ENCODE results near the gene FBXL15. TPM values are rescaled to one million over a fixed set of nuclear protein-coding genes. Genes with fewer than 3 reads are reported as not detected.

Gene FBXL15
- total and polyA plus RNA-seq, 2 donors (not counting 3 experiments of a cell fraction or from before 2014, with no cell fraction given) = 9.9 to 15.3 TPM

DNA sequence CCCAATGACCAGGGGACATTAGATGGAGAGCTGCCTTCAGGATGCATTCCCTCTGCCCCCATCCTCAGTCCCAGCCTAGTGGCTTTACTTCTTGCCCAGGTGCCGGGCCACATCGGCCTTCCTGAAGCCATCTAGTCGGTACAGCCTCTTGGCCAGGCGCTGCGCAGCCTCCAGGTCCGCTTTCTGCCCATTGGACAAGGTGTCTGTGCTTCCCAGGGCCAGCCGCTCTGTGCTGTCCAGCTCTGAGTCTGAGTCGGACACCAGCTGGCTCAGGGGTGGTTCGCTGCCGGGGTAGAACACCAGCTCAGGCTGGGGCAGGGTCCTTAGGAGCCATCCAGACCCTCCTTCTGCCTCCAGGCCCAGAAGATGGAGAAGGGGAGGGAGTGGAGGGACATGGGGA is 8.3 kb upstream of the FBXL15 start:
- dilution Hi-C loops (cut with MboI; ENCODE audit: extremely low pct_ligation_motif_present, low sequenced_read_pairs) (no loop called here), intact Hi-C loops (cut with micrococcal nuclease) (no loop called here)
- DNase-seq (ENCODE audit: low read depth, low spot score) = no peak
- FAIRE-seq = no peak
- Histone ChIP-seq H3K27me3 (ENCODE audit: control insufficient read depth in 2 of 2, insufficient read depth in 2 of 2, low read length in 2 of 2) (peaks cover 40 to 52% of the 10 kb centered on the region in 2 experiments), H3K4me1 (ENCODE audit: control insufficient read depth, extremely low read depth, insufficient read depth, low read length) (no peaks in the 10 kb centered on the region), H3K36me3 (ENCODE audit: control insufficient read depth in 2 of 2, extremely low read depth in 1 of 2, insufficient read depth in 2 of 2, low read length in 2 of 2) (no peaks in the 10 kb centered on the region), H3K27ac (ENCODE audit: insufficient read depth, low read depth, low read length) (no peak overlapping the region), H3K9me1 (replicated peaks; ENCODE audit: control insufficient read depth, extremely low read depth, insufficient read depth, low read length) (no peaks in the 10 kb centered on the region), H3K9me3 (replicated peaks; ENCODE audit: control insufficient read depth, insufficient read depth, low read length) (no peaks in the 10 kb centered on the region), H3K79me2 (ENCODE audit: control insufficient read depth, insufficient read depth, low read length) (no peaks in the 10 kb centered on the region), H3K4me3 (replicated peaks in 1 of 3; ENCODE audit: insufficient read depth in 1 of 3, low read depth in 1 of 3, low read length in 3 of 3) (no peak overlapping the region), H3K4me2 (ENCODE audit: insufficient read depth, low read length) (no peak overlapping the region), H3K9ac (replicated peaks; ENCODE audit: extremely low read depth, insufficient read depth, low read length) (no peak overlapping the region), H4K20me1 (replicated peaks; ENCODE audit: control insufficient read depth, extremely low read depth, insufficient read depth, low read length) (no peaks in the 10 kb centered on the region), H2AFZ (ENCODE audit: low read depth, low read length) (no peak overlapping the region)
- BruUV-seq (replicated peaks) = no TSS peak
- POLR2A ChIA-PET = no interaction called here
- CTCF ChIA-PET = interaction anchor here (0.9 to 2.4 kb wide), 3 partner anchors 9 to 17 kb away, joined by 3 to 8 read pairs (median 3); partner anchors contain the start of gene NFKB2
- TF ChIP-seq MYC (IDR thresholded peaks at IDR 0.05; ENCODE audit: low read depth, low read length) = no peak
- no peak for TF ChIP-seq FOS (IDR thresholded peaks at IDR 0.05; ENCODE audit: borderline replicate concordance, insufficient read depth, low read length)
- TF ChIP-seq EZH2 (IDR thresholded peaks at IDR 0.05; ENCODE audit: borderline replicate concordance, low read depth, low read length, severe bottlenecking) = no peak
- no peak for TF ChIP-seq GATA2 (IDR thresholded peaks at IDR 0.05; ENCODE audit: insufficient read depth, insufficient read length, low read depth, low read length)

DNA sequence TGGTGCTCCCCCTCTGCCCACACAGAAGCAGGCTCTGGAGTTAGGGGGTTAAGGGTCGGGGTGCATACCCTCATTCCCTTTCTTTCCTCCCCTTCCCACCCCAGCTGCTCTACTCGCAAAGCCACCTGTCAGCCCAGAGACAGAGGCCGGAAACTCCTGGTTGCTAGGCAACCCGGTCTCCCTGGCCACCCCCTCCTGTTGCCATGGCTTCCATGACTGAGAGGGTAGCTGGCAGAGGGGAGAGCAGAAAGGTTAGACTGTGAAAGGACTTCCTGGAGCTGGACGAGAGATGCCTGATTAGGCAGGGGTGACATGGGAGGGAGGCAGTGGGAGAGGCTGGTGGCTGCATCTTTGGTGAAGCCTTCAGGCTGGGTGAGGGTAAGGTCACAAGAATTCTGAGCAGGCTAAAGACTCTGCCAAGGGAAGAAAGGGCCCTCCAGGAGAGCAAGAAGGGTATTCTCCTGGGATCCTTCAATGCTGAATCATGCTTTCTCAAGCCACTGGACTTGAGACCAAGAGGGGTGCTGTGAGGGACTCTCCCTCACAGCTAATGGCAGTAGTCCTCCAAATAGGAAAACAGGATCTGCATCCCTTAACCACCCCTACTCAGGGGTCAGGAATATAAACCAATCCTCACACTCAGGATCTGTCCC is 7.5 kb upstream of the FBXL15 start:
- ChIA-PET POLR2A (no interaction called here), CTCF (interaction anchor here (0.7 to 2.4 kb wide), 7 partner anchors 9 to 244 kb away, joined by 3 to 8 read pairs (median 3); partner anchors contain the start of gene NFKB2)
- H3K4me2 ChIP-seq (ENCODE audit: insufficient read depth, low read length) = no peak overlapping the region
- no peak overlapping the region for H3K9ac ChIP-seq (replicated peaks; ENCODE audit: extremely low read depth, insufficient read depth, low read length)
- dilution Hi-C loops (cut with MboI; ENCODE audit: extremely low pct_ligation_motif_present, low sequenced_read_pairs) (no loop called here), intact Hi-C loops (cut with micrococcal nuclease) (no loop called here)
- H3K9me3 ChIP-seq (replicated peaks; ENCODE audit: control insufficient read depth, insufficient read depth, low read length) = no peaks in the 10 kb centered on the region
- H3K4me3 ChIP-seq (replicated peaks in 1 of 3; ENCODE audit: insufficient read depth in 1 of 3, low read depth in 1 of 3, low read length in 3 of 3) = no peak overlapping the region
- no peaks in the 10 kb centered on the region for H3K79me2 ChIP-seq (ENCODE audit: control insufficient read depth, insufficient read depth, low read length)
- TF ChIP-seq, protein P1, sequence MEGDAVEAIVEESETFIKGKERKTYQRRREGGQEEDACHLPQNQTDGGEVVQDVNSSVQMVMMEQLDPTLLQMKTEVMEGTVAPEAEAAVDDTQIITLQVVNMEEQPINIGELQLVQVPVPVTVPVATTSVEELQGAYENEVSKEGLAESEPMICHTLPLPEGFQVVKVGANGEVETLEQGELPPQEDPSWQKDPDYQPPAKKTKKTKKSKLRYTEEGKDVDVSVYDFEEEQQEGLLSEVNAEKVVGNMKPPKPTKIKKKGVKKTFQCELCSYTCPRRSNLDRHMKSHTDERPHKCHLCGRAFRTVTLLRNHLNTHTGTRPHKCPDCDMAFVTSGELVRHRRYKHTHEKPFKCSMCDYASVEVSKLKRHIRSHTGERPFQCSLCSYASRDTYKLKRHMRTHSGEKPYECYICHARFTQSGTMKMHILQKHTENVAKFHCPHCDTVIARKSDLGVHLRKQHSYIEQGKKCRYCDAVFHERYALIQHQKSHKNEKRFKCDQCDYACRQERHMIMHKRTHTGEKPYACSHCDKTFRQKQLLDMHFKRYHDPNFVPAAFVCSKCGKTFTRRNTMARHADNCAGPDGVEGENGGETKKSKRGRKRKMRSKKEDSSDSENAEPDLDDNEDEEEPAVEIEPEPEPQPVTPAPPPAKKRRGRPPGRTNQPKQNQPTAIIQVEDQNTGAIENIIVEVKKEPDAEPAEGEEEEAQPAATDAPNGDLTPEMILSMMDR (IDR thresholded peaks at IDR 0.05; ENCODE audit: extremely low read depth in 1 of 2, insufficient read depth in 1 of 2, low read depth in 1 of 2, low read length in 2 of 2) = no peak
- TF ChIP-seq FOS (IDR thresholded peaks at IDR 0.05; ENCODE audit: borderline replicate concordance, insufficient read depth, low read length) = no peak
- TF ChIP-seq MYC (IDR thresholded peaks at IDR 0.05; ENCODE audit: low read depth, low read length) = no peak
- no peak for TF ChIP-seq JUN (IDR thresholded peaks at IDR 0.05; ENCODE audit: borderline replicate concordance, insufficient read depth, insufficient read length, low read depth)
- TF ChIP-seq EZH2 (IDR thresholded peaks at IDR 0.05; ENCODE audit: borderline replicate concordance, low read depth, low read length, severe bottlenecking) = no peak
- TF ChIP-seq, protein P2, sequence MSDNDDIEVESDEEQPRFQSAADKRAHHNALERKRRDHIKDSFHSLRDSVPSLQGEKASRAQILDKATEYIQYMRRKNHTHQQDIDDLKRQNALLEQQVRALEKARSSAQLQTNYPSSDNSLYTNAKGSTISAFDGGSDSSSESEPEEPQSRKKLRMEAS (IDR thresholded peaks at IDR 0.05; ENCODE audit: insufficient read depth, insufficient read length) = no peak
- no peak for TF ChIP-seq POLR2AphosphoS5 (IDR thresholded peaks at IDR 0.05; ENCODE audit: insufficient read depth, low read depth, low read length)
- no peak for TF ChIP-seq GATA2 (IDR thresholded peaks at IDR 0.05; ENCODE audit: insufficient read depth, insufficient read length, low read depth, low read length)
- TF ChIP-seq POLR2A (IDR thresholded peaks at IDR 0.05; ENCODE audit: low read depth, low read length) = no peak
- no peak overlapping the region for H3K27ac ChIP-seq (ENCODE audit: insufficient read depth, low read depth, low read length)
- DNase-seq (ENCODE audit: low read depth, low spot score) = no peak
- no peak overlapping the region for H2AFZ ChIP-seq (ENCODE audit: low read depth, low read length)
- no peaks in the 10 kb centered on the region for H3K4me1 ChIP-seq (ENCODE audit: control insufficient read depth, extremely low read depth, insufficient read depth, low read length)
- H3K36me3 ChIP-seq (ENCODE audit: control insufficient read depth in 2 of 2, extremely low read depth in 1 of 2, insufficient read depth in 2 of 2, low read length in 2 of 2) = no peaks in the 10 kb centered on the region
- FAIRE-seq = no peak
- BruUV-seq (replicated peaks) = no TSS peak
- no peaks in the 10 kb centered on the region for H4K20me1 ChIP-seq (replicated peaks; ENCODE audit: control insufficient read depth, extremely low read depth, insufficient read depth, low read length)
- H3K9me1 ChIP-seq (replicated peaks; ENCODE audit: control insufficient read depth, extremely low read depth, insufficient read depth, low read length) = no peaks in the 10 kb centered on the region
- H3K27me3 ChIP-seq (ENCODE audit: control insufficient read depth in 2 of 2, insufficient read depth in 2 of 2, low read length in 2 of 2) = peaks cover 37 to 44% of the 10 kb centered on the region in 2 experiments
